CD4-positive, alpha-beta T cell treated with Interleukin-12 subunit alpha and Interleukin-12 subunit beta, for 1 hour (primary cell): ENCODE measurements around the gene SHE.
"Not testable (repeated sequence)": the region's sequence is repeated elsewhere in the genome, so short reads cannot be mapped to it uniquely, and the experiment has no call there.

Experiments
- DNase-seq: peaks from one replicate; pipeline ENCODE4 v3.0.0-alpha.2; 2020

The SHE gene

DNA sequence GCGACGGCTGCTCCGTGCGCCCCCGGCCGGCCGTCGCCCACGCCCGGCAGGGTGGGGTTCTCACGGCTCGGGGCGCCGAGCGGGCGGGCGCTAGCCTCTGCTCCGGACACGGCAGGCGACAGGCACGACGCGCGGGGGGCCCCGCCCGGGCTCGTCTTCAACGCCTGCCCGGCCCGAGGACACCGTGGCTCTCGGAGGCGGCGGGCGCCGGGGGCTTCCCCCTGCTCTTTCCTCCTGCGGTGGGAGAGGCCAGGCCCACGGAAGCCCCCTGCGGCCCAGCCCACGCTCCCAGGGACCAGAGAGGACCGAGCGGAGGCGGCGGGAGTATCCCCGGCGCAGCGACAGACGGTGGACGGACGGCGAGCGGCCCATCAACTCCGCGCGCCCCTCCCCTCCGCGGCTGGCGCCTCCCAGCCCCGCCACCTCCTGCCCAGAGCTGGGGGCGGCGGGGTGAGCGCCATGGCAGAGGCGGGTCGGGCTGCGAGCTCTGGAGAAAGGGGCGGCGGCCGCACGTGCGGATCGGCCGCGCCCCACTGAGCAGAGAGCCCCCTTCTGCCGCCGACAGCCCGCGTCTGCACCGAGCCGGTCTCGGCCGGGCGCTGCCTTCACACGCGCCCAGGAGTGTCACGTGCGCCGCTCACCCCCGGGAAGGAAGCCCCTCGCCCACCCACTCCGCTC lies at the start of gene SHE, which contains the start of gene TDRD10:
Gene SHE (minus strand): TSS at position 347 of the 678 bp plus-strand sequence. CDS start 386 bp downstream, outside the sequence.
Gene TDRD10 (plus strand): TSS at position 154 of the 678 bp plus-strand sequence. CDS start 4,685 bp downstream, outside the sequence.
- DNase-seq, result peak; percentile 15

DNA sequence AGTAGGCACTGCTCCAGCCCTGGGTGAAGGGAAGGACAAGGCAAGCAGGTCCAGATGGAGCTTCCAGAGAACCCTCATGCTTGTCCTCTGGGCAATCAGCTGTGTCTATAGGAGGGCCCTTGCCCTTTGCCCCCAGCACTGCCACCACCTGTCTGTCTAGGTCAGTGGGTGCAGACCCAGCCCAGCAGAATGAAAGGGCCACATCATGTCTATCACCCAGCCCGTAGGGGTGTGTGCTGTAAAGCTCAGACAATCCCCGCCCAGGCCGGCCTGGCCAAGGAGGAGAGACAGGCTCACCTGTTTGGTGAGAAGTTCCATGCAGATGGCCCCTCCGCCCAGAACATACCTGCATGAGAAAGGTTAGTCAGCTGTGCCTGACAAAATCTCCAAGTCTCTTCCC lies 49.3 kb upstream of the SHE start:
- no peak for DNase-seq

DNA sequence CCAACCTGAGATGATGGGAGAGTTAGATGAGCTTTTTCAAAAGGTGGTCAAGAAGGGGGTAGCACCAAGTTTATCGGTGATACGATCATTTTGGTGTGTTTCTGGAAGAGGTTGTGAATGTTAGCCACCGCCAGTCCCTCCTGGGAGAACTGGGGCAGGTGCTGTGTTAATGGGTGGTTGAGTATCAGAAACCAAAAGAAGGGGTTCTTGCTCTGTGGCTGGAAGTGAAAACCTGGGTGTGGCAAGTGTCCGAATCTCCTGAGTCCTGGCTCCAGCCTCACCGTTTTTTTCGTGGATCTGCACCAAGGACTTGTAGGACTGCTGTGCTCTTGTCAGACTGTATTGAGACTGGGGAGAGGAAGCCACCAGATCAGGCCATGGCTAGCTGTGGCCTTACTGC lies 48.4 kb upstream of the SHE start:
- no peak for DNase-seq

DNA sequence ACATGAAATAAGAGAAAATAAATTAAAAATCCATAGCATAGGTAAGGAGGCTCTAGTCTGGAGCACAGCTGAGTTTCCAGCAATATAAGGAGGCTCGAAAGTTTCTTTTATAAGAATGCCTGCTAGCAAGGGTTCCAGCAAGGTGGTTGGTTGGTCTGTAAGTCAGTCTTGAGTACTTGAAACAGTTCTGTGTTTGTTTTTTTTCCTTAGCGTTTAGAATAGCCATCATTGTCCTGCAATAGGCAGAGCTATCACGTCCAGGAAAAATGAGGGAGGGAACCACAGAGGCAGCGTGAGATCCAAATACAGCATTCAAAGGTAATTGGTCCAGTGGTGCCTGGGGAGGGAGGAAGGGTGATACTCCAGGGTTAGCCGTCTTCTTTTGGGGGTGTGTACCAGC lies 47.9 kb upstream of the SHE start:
- DNase-seq, result no peak

DNA sequence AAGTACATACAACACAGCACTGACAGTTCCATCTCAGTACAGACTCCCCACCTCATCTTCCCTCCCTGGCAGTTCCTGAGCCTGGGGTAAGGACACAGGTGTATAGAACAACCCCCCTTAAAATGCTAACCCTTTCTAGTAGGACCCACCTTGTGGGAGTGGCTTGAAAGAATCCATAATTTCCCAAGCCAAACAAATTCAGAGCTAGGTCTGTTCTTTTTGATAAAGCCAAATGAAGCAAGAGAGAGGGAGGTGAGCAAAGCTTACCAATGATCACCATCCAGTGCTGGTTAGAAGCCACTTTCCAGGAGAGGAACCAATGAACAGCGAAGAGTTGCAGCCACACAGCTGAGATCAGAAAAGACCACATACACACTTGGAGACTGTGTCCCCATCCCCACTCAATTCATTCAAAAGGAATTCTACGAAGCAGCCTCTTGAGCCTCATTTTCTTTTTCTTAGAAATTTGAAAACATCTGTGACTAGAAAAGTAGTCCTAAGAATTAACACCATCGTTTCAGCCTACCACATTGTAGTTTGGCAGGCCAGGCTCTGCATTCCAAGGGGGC lies 47.1 kb upstream of the SHE start:
- no peak for DNase-seq

DNA sequence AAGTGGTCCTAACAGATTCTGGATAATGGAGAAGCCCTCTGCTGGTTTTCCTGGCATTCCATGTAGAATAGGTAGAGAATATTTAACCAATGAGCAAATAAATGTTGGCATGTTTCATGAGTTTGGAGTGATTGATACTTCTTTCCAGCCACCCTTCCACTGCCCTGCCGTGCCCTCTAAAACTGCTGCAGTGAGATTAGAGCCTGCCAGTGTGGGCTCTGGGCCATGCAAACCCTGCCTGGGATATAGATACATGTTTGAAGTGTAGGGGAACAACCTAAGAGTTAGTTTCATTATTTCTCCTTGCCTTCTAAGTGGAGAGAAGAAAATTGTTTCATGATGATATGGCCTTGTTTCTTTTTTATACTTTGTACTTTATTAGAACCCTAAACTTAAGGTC lies 45.8 kb upstream of the SHE start:
- no peak for DNase-seq

DNA sequence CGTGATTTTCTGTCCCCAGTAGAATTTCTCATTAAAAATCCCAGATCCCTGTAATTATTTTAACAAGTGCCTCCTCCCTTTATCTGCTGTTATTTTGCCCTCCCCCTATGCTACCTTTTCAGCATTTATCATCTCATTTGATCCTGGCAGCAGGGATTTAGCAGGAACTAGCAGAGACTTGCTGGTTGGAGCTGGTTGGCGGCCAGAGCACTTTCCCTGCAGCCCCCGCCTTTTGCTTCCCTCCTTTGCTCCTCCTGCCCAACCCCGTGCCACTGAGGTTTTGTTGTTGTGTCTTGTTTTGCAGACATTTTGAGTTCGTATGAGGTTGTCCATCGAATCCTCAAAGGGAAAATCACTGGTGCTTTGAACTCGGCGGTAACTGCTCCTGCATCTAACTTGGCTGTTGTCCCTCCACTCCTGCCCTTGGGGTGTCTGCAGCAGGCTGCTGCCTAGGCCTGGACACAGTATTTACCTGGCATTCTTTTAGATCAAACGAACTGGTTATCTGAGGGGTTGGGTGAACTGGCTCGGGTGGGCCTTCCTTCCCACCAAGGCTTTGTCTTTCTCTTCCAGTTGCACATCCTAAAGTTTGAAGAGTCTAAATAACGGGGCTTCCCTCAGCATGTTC lies 45.0 kb upstream of the SHE start:
- no peak for DNase-seq

DNA sequence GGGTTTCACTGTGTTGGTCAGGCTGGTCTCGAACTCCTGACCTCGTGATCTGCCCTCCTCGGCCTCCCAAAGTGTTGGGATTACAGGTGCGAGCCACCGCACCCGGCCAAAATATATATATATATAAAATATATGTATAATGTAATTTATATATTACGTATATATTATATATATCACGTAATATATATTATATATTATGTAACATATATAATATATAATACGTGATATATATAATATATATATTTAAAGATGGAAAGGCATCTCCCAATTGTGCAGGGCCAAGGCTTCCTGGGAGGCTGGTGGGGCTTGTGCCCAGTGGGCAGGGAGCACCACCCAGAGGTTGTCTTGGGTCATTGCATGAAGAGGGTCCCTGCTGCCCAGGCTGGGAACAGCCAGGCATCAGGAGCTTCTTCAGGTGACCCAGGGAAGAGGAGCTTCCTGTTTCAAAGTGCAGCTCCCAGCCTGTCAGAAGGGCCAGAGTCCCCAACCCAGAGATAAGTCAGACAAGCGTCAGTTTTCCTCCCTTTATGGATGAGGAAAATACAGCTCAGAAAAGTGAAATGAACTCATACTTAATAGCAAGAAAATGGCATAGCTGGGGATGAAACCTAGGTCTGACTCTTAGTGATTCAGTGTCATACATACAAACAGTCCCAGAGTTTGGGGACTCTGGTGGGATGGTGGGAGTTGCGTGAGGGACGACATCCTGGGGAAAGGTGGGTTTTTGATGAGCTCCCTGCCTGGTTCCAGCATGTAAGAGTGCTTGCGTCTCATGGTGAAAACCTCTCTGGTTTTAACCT lies 44.3 kb upstream of the SHE start:
- peak; percentile 57 for DNase-seq

DNA sequence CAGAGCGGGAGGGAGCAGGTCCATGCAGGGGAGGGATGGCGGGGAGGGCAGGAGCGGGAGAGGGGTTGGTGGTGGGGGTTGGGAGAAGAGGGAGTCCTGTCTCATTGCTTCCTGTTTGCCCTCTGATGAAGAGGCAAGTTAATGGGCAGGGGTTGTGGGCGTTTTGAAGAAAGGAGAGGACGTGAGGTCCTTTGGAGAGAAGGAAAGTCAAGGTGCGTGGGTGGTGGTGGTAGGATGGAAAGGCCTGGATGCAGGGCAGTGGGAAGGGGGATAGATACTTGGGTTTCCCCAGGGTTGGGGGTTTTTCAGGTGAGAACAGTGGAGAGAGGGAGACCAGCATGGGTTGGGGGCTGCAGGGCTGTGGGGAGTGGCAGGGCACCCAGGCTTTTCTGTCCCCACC lies 39.0 kb upstream of the SHE start:
- no peak for DNase-seq

DNA sequence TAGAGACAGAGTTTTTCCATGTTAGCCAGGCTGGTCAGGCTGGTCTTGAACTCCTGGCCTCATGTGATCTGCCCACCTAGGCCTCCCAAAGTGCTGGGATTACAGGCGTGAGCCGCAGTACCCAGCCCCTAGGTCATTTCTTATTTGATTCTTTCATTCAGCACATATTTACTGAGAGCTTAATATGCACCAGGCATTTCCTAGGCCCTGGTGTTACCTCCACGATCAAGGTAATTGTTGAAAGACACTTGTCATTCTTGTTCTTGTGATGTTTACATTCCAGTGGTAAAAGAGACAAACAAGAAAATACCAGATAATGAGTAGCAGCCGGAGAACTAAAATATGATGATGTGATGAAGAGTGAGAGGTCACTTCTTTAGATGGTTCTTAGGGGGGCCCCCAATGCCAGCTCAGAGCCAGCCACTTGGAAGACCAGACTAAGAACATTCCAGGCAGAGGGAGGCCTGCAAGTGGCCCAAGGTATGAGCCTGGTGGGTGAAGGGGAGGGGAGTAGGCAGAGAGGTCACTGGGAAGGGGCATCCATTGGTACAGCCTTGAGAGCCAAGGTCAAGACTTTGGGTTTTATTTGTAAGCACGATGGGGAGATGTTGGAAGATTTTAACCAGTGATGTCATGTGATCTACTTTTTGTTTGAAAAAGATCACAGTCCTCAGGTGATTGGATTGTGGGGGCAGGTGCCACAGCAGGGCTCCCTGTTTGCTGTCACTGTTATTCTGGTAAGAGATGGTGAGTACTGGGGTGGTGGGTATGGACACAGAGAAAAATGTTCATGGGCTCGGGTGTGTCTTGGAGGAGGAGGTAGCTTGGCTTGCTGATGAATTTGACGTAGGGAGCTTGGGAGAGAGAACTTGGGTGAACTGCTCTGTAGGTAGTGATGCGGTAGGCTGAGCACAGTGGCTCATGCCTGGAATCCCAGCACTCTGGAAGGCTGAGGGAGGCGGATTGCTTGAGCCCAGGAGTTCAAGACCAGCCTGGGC lies 37.6 kb upstream of the SHE start:
- no peak for DNase-seq

DNA sequence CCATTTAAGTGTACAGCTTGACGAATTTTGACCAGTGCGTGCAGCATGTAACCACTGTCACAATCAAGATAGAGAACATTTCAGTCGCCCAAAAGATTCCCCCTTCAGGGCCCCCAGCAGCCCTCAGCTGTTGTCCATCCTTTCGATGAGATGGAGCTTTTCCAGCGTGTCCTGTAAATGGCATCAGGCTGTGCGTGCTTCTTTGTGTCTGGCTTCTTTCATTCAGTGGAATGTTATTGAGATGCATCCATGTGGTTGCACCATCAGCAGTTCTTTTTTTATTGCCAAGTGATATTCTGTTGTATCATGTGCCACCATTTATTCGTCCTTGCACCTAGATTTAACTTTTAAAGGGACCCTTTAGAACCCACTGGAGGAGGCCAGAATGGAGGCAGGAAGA lies 34.4 kb upstream of the SHE start:
- DNase-seq, result no peak

DNA sequence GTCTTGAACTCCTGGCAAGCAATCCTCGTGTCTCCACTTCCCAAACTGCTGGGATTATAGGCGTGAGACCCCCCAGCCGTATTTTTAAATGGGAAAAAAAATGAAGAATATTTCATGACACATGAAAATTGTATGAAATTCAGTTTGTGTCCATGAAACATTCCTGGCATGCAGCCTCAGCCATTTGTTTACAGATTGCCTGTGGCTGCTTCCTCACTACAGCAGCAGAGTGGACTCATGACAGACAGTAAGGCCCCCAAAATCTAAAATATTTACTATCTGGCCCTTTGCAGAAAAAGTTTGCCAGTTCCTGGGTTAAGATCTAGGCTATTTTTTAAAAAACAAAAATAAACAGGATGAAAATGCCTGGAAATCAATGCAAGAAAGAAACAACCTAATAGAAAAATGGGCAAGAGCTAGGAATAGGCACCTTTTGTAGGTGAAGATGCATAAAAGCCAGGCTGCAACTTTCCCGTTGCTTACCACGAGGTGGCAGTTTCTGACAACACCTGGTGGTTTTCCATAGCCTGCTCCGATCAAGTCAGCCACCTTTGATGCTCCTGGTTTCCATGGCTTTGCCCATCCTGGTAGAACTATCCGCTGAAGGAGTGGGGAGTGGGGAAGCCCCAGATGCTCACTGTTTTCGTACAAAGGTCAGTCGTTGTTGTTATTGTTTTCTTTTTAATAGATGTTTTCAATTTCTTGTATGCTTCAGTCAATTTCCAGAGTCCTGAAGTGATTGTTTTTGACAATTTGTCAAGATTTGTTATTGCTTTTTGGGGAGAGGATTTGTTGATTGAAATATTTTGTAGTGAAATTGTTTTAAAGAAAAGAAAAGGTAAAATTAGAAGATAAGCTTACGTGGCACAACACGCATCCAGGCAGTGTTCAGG lies 32.0 kb upstream of the SHE start:
- DNase-seq, result peak; percentile 13

DNA sequence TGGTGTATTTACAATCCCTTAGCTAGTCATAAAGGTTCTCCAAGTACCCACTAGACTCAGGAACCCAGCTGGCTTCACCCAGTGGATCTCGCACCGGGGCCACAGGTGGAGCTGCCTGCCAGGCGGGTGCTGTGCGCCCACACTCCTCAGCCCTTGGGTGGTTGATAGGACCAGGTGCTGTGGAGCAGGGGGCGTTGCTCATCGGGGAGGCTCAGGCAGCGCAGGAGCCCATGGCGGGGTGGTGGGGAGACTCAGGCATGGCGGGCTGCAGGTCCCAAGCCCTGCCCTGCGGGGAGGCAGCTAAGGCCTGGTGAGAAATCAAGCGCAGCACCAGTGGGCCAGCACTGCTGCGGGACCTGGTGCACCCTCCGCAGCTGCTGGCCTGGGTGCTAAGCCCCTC lies 29.7 kb upstream of the SHE start:
- DNase-seq, result not testable (repeated sequence)

DNA sequence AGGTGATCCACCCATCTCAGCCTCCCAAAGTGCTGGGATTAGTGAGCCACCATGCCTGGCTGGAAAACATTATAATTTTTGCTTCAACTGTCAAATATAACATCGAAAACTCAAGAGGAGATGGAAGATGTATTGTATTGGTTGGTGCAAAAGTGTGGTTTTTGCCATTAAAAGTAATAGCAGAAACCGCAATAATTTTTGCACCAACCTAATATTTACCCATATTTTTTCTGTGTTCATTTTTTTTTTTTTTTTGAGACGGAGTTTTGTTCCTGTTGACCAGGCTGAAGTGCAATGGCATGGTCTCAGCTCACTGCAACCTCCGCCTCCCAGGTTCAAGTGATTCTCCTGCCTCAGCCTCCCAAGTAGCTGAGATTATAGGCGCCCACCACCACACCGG lies 27.1 kb upstream of the SHE start:
- DNase-seq, result no peak

DNA sequence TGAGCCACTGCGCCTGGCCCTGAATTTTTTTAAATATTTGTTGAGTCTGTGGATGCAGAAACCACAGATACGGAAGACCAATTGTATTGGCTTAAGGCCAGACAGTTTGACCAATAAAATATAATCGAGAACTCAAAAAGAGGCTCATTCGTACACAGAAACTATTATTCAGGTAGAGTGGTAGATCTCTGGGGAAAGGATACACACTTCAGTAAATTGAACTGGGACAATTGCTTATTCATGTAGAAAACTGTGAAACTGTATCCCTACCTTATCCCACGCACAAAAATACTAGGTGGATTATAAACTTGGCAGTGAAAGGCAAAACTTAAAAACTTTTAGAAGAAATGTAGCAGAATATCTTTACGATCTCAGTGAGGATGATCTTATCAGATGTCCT lies 25.0 kb upstream of the SHE start:
- DNase-seq, result no peak

DNA sequence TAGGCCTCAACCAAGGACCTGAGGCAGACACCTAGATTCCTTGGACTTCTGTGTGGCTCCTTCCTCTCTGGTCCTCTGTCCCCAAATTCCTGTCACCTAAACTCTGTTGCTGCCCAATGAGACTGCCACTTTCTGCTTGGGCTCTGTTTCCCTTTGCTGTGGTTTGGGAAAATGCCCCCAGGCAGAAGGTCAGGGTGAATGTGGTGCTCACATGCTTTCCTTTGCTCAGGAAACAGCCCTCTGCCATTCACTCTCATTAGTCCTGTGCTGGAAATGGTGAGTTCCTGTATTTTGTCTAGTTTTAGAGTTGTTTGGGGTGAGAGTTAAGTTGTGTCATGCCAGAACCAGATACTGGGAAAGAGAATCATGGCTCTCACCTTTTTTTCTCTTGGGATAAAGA lies 22.7 kb upstream of the SHE start:
- no peak for DNase-seq

DNA sequence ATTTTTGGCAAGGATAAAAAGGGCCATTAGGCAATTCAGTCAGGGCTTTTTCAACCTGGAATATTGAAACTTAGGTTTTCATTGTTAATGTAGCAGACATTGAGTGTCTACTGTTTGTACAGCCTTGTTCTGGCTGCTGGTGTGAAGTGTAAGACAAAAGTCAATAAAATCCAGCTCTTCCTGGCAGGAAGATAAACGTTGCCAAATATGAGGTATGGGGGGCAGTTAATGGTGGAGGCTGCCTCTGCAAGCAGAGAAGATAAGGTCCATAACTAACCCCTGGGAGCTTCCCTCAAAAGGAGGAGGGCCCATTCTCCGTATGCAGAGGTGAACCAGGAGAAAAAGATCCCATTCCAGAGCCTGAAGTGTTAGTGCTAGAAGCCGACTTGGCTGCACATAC lies 19.5 kb upstream of the SHE start:
- DNase-seq, result no peak

DNA sequence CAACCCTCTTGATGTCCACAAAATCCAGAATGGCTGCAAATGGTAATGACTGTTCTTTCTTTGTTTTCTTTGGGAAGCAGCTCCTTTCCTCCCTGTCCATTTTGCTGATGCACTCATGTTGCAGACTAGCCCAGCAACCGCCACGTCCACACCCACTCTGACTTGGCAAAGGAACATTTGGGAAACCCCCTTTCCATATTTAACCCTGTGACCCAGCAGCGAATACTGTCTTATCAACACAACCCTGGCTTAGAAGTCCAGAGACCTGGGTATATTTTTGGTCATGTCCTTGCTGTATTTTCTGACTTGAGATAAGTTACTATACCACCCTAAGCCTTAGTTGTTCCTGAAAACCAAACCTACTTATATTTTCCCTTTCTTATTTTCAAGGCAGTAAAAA lies 18.1 kb upstream of the SHE start:
- DNase-seq, result no peak

DNA sequence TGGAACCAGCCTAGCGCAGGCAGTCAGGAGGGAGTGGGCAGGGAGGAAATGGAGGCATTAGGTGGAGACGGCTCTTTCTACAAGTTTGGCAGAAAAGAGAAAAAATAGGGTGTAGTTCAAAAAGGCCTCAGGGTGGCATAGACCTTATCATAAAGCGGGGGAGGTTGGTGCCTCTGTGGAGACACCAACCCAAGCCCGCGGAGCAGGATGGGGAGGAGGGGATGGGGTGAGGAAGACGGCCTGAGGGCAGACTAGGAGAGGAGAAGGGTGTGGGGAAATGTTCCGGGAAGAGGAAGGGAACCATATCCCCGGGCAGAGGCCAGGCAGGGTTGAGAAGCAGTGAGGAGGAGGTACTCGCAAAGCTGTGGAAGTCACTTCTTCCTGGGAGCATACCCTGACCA lies 17.4 kb upstream of the SHE start:
- no peak for DNase-seq

DNA sequence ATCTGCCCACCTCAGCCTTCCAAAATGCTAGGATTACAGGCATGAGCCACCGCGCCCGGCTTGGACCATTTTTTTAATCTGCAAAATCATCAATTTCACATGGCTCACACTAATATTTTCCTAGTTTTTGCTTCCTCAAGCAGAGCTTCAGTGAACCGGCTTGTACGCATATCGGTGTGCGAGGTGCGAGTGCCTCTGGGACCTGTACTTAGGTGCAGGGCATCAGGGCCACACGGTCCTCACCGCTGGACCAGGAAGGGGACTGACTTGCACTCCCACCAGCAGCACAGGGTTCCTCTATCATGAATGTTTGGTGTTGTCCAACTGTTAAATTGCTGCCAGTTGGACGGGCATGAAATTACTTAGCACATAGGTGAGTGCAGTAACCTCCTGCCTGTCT lies 15.4 kb upstream of the SHE start:
- DNase-seq, result no peak

DNA sequence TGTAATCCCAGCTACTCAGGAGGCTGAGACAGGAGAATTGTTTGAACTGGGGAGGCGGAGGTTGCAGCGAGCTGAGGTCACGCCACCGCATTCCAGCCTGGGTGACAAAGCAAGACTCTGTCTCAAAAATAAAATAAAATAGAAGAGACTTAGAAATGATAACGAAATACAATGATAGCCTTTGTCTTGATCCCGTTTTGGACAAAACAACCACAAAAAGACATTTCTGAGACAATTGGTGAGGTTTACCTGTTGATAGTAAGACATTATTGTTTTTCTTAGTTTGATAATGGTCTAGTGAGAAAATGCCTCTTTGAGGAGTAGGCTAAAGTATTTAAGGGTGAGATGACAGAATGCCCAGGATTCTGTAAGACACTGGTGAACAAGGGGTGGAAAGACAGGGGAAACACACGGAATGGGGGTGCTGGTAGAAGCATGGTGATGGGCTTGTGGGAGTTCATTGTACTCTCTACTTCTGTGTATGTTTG lies 11.9 kb upstream of the SHE start:
- no peak for DNase-seq
